Right atrium auricular region (tissue), 2 donors: Measurements from ENCODE around the gene ZFYVE28. TPM values are rescaled to one million over a fixed set of nuclear protein-coding genes. Genes with fewer than 3 reads are reported as not detected.

Experiments
- DNase-seq: peaks from one replicate; pipeline ENCODE4 v3.0.0-alpha.2; 2019; ENCODE audit warnings: low spot score
- H3K27ac ChIP-seq, 2 donors: fragments of 200-600 bp; sonication (generic); 1 replicate in 1 of 2; 2 replicates in 1 of 2; pipeline ENCODE4 v1.5.1; 2016 to 2019
- H3K27me3 ChIP-seq, 2 donors: fragments of 200-600 bp; sonication (generic); one replicate each; pipeline versions ENCODE4 v1.5.1 to v1.6.0; 2017 to 2019
- H3K36me3 ChIP-seq: fragments of 200-600 bp; sonication (generic); one replicate; pipeline ENCODE4 v1.5.1; 2016
- H3K4me1 ChIP-seq, 2 donors: fragments of 200-600 bp; sonication (generic); one replicate each; pipeline versions ENCODE4 v1.5.1 to v1.6.0; 2017 to 2019
- H3K4me3 ChIP-seq, 2 donors: fragments of 200-600 bp; sonication (generic); 1 replicate in 1 of 2; 2 replicates in 1 of 2; pipeline ENCODE4 v1.5.1; 2017 to 2019; ENCODE audit warnings: mild to moderate bottlenecking in 1 of 2, moderate library complexity in 1 of 2
- H3K9me3 ChIP-seq, 2 donors: fragments of 200-600 bp; sonication (generic); one replicate each; pipeline ENCODE4 v1.5.1; 2019
- CTCF ChIP-seq, 2 donors: fragments of 200-600 bp; sonication (generic); IDR thresholded peaks; one replicate each; pipeline ENCODE4 v1.5.1; 2019; ENCODE audit warnings: antibody characterized with exemption in 2 of 2
- total RNA-seq, 2 donors: library from RNA; depleted of rRNA; stranded (reverse); fragments of >200 nt; gene quantifications; one replicate each; pipeline ENCODE4 v1.1.0, GENCODE V29; 2016

The ZFYVE28 gene
- total RNA-seq, 2 donors from 2014 or later: 3.4 to 6.0 TPM

- no peaks in the 10 kb centered on the region for H3K36me3 ChIP-seq
- H3K27ac ChIP-seq: no peak overlapping the region
- no peaks in the 10 kb centered on the region for H3K9me3 ChIP-seq
- H3K27me3 ChIP-seq: no peaks in the 10 kb centered on the region
- TF ChIP-seq CTCF (IDR thresholded peaks at IDR 0.05): no peak
- no peak overlapping the region for H3K4me3 ChIP-seq
- H3K4me1 ChIP-seq: no peaks in the 10 kb centered on the region
- no peak for DNase-seq
Measured at GRCh38 chr4:2300431-2301224, 117.8 kb downstream of the ZFYVE28 start.

GRCh38 chr4:2299794-2300193 lies 118.7 kb downstream of the ZFYVE28 start:
- DNase-seq: no peak
- no peak for TF ChIP-seq CTCF (IDR thresholded peaks at IDR 0.05)
- Histone ChIP-seq H3K4me1 (no peaks in the 10 kb centered on the region), H3K36me3 (no peaks in the 10 kb centered on the region), H3K27me3 (no peaks in the 10 kb centered on the region), H3K27ac (no peak overlapping the region), H3K4me3 (no peak overlapping the region), H3K9me3 (no peaks in the 10 kb centered on the region)

GRCh38 chr4:2298532-2298991 lies 119.9 kb downstream of the ZFYVE28 start:
- Histone ChIP-seq H3K36me3 (no peaks in the 10 kb centered on the region), H3K27ac (no peak overlapping the region), H3K4me3 (no peak overlapping the region), H3K27me3 (no peaks in the 10 kb centered on the region), H3K4me1 (no peaks in the 10 kb centered on the region), H3K9me3 (no peaks in the 10 kb centered on the region)
- TF ChIP-seq CTCF (IDR thresholded peaks at IDR 0.05): no peak
- DNase-seq: no peak

GRCh38 chr4:2297606-2298531 lies 120.6 kb downstream of the ZFYVE28 start:
- DNase-seq: no peak
- H3K27ac ChIP-seq: no peak overlapping the region
- H3K4me1 ChIP-seq: no peaks in the 10 kb centered on the region
- H3K4me3 ChIP-seq: no peak overlapping the region
- no peak for TF ChIP-seq CTCF (IDR thresholded peaks at IDR 0.05)
- no peaks in the 10 kb centered on the region for H3K27me3 ChIP-seq
- H3K9me3 ChIP-seq: no peaks in the 10 kb centered on the region
- H3K36me3 ChIP-seq: no peaks in the 10 kb centered on the region

- H3K27ac ChIP-seq: no peak overlapping the region
- no peak overlapping the region for H3K4me3 ChIP-seq
- H3K27me3 ChIP-seq: no peaks in the 10 kb centered on the region
- no peaks in the 10 kb centered on the region for H3K9me3 ChIP-seq
- DNase-seq: no peak
- H3K4me1 ChIP-seq: no peaks in the 10 kb centered on the region
- TF ChIP-seq CTCF (IDR thresholded peaks at IDR 0.05): no peak
- no peaks in the 10 kb centered on the region for H3K36me3 ChIP-seq
Measured at GRCh38 chr4:2296631-2297601, 121.5 kb downstream of the ZFYVE28 start.
